Neural progenitor cell (in vitro differentiated cells): Measurements from ENCODE around the gene NT5C1A.

Experiments
- EZH2 ChIP-seq: fragments of 200-600 bp; sonication (generic); IDR thresholded peaks from 2 replicates; pipeline ENCODE4 v1.6.1; 2017; ENCODE audit warnings: antibody characterized with exemption, mild to moderate bottlenecking, moderate library complexity
- EZH2phosphoT487 ChIP-seq: fragments of 200-600 bp; sonication (generic); IDR thresholded peaks from 2 replicates; pipeline ENCODE4 v1.6.1; 2017; ENCODE audit warnings: antibody characterized with exemption
- TF ChIP-seq, protein P1 (sequence below): fragments of 200-600 bp; sonication (generic); IDR thresholded peaks from 2 replicates; pipeline ENCODE4 v1.5.1; 2017; ENCODE audit warnings: antibody characterized with exemption, mild to moderate bottlenecking

DNA sequence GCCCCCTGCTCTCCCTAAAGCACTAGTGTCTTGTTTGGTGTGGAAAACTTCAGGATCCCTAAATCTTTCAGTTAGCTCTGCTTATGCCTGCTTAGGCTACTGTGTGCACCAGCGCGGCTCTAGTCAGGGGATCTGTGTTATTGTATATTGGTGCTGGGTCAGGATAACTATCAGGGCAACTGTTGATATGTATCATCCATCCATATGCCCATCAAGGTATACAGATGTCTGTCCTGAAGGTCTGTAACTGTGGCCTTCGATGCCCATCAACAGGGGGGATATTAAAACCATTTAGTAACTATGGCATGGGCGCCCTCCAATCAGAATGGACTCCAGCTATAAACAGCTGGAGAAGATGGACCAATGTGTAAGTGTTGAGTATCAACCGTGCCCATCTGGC is 12.4 kb downstream of the NT5C1A start:
- TF ChIP-seq, protein P1, sequence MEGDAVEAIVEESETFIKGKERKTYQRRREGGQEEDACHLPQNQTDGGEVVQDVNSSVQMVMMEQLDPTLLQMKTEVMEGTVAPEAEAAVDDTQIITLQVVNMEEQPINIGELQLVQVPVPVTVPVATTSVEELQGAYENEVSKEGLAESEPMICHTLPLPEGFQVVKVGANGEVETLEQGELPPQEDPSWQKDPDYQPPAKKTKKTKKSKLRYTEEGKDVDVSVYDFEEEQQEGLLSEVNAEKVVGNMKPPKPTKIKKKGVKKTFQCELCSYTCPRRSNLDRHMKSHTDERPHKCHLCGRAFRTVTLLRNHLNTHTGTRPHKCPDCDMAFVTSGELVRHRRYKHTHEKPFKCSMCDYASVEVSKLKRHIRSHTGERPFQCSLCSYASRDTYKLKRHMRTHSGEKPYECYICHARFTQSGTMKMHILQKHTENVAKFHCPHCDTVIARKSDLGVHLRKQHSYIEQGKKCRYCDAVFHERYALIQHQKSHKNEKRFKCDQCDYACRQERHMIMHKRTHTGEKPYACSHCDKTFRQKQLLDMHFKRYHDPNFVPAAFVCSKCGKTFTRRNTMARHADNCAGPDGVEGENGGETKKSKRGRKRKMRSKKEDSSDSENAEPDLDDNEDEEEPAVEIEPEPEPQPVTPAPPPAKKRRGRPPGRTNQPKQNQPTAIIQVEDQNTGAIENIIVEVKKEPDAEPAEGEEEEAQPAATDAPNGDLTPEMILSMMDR: no peak
- no peak for TF ChIP-seq EZH2
- TF ChIP-seq EZH2phosphoT487: no peak
